ENCODE results near the gene REV3L.

DNA sequence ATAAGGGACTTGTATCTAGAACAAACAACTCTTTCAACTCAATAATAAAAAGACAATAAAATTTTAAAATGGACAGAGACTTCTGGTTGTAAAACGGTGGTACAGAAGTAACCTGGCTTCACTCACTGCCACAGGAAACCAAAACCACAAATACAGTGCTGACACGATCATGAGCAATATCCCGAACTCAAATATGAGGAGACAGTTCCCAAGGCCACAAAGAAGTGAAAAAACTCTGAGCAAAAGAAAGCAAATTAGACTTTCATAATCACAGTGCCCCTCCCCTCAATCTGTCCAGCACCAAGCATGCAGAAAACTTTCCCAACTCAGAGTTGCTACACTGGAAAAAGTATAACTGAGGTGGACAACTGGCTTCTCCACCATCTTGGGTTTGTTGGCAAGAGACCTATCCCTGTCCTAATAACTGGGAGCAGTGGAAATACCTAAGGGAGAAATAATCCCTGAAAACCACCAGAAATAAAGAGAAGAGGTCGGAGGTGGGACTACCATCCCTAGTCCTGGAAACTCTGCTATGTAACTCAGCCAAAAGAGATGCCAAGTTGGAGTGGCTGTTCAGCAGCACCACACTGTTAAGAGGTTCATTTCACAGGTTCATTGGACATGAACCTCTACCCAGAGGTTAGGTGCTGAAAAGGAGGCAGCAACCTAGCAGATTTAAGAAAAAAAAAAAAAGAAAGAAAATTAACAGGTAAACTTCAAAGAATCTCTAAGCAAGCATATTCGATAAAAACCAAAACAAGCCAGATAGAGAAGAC, 55.5 kb downstream of the REV3L start:
- no peak for TF ChIP-seq EZH2 (IDR thresholded peaks at IDR 0.05)
- TF ChIP-seq POLR2AphosphoS5 (IDR thresholded peaks at IDR 0.05; ENCODE audit: borderline replicate concordance, low read depth, low read length) = no peak

All from SK-N-MC (cell line).